NCI-H526 (cell line): ENCODE data around the gene PRXL2B.

Experiments
- DNase-seq, 2 experiments: peaks; one replicate each; lab custom pipeline; 2025; lab: John Stamatoyannopoulos, UW

Gene PRXL2B

DNA sequence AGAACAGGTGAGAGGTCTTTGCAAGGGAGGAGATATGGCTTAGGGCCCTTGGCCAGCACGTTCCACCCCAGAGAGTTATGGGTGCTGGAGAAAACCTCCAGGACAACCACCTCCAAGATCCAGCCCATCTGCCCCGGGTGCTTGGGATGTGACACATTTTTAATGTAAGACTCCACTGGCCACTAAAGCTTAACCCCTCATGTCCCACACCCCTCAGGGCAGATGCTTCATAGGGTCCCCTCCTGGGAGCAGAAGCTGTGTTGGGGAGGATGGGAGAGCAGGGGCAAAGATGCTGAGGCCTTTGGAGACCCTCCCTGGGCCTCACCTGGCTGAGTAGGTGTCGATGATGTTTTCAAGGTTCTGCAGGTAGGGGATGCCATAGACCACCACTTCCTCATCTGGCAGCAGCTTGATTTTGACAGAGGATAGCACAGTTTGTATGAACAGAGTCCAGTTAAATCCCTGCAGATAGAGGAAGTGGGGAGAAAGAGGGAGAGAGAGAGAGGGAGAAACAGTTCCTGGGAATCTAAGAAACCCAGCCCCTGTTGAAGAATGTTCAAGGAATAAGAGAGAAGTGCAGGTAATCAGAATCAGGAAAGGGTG, 11.9 kb downstream of the PRXL2B start:
- no peak for DNase-seq

DNA sequence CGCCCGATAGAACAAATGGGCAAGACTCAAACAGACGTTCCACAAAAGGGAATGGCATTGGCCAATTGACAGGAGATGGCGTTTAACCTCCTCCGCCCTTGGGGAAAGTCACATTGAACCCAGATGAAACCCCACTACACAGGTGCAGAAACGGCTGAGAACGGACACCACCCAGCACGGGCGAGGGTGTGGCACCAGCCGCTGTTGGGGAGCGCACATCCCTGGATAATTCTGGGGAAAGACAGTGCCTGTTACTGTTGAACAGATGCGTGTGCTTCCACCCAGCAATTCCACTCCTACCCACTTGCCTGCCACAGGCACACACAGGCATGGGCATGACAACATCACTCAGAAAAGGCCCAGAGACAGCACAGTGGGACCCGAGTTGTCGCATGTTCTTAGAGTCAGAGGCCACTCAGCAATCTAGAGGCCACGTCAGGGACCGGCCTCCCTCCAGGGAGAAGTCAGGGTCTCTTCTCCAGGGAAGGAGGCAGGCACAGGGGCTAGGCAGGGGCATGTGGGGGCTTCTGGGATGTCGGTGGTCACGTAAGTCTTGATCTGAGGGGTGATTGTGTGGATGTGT, 15.2 kb downstream of the PRXL2B start:
- DNase-seq, result no peak

GRCh38 chr1:2602311-2602835, 15.8 kb downstream of the PRXL2B start:
- no peak for DNase-seq

GRCh38 chr1:2602866-2603520, 16.4 kb downstream of the PRXL2B start:
- DNase-seq, result no peak

DNA sequence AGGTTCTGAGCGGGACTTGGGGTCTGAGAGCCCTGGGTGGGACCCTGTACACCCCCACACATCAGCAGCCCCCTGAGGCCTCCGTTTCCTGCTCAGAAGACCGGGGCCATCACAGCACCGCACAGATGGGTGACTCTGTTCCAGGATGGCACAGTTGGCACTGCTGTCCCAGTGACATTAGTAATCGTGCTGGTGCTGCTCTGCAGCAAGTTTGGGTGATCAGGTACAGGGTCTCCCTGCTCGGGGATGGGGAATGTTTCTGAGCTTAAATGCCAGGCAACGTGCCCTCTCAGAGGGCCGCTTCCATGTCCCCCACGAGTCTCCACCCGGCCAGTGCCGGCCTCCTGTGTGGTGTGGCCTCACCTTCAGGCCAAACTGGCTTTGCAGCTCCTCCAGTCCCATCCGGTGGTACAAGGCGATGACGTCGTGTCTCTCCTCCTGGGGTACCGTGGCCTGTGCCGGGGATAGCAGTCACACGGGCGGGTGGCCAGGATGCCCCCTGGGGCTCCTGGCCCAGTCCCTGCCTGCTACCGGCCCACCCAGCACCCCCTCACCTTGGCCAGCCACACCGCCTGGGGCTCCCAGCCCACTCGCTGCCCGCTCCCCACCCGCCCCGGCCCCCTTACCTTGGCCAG, 17.1 kb downstream of the PRXL2B start:
- DNase-seq, result no peak

- no peak for DNase-seq
Measured at GRCh38 chr1:2604156-2604843, 17.7 kb downstream of the PRXL2B start.

GRCh38 chr1:2604844-2605508, 18.4 kb downstream of the PRXL2B start:
- no peak for DNase-seq

DNA sequence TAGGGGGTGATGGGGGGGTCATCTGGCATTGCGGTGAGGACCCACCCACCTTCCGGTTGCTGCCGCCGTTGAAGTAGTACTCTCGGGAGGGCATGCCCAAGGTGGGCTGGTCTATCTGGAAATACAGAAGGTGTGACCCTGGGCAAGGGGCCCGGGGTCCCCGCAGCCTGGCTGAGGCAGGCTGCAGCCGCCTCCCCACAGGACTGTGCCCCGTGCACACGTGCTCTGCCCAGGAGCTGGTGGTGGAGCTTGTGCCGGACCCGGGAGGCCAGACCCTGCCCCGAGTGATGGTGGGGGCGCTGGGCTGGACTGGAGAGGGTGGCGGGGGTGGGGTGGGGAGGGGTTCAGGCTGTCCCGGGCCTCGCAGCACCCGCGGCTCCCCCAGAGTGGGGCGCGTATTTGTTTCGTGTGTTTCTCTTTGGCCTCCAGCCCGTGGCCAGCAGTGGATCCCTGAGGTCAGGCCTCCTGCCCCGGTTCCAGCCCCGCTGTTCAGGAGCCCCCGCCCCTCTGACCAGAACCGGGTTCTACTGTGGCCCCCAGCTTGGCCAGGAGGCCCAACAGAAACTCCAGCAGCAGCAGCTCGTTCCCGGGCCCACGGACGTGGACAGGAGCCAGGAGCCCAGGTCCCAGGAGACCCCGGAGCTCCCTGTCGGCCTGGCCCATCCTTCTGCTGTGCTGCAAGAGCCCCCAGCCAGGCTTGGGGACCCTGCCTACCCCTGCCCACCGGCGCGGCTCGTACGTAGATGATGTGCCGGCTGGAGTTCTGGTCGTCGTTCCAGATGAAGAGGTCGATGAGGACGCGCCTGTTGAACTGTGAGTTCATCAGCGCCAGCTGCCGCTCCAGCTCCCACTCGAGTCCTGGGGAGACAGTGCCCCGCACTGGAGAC, 19.2 kb downstream of the PRXL2B start:
- DNase-seq, result no peak

GRCh38 chr1:2606396-2606880, 19.9 kb downstream of the PRXL2B start:
- DNase-seq, result no peak

- no peak for DNase-seq
Measured at GRCh38 chr1:2606881-2607621, 20.5 kb downstream of the PRXL2B start.

DNA sequence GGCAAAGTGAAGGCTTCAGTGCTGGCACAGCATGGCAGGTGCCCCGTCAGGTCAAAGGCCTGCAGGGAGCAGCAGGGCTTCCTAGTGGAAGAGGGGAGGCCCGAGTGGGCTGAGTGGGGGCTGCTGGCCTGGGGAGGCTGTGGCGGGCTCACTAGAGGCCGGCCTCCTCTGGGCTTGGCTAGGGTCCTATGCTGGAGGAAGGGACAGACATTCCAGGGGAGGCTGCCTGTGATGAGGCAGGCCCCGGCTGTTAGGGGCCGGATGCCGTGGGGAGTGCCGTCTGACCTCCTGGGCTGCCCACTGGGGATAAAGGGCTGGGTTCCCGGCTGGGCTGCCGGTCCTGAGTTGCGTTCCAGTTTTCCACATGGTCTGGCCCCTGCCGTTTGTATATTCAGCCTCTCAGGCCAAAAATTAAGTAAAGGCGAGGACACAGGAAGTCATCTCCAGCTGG, 21.1 kb downstream of the PRXL2B start:
- no peak for DNase-seq

DNA sequence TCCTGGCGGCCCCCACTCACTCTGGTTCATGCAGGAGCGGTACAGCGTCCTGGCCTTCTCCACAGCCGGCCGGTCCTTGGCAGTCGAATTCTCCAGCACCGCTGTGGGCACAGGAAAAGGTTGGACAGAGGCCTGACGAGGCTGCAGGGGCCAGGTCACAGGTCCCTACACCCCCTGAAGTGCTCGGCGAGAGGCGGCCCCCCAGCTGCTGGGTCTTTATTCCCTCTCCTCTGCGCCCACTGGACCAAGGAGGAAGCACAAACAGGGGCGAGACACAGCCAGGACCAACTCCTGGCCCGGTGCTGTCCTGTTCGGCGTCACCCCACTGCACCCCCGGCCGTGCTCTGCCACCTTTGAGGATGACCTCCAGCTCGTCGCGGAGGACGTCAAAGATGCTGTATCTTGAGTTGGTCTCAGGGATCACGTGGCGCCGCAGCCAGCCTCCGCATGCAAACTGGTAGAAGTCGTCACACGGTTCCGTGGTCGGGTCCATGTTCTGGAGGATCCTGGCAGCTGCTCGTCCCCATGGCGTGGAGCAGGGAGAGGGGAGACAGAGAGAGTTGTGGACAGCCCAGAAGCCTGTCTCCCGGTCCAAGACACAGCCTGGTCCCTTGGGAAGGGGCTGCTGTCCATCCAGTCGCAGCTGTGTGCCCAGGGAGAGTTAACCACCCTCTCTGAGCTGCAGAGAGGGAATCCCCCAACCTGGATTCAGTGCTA, 22.9 kb downstream of the PRXL2B start:
- no peak for DNase-seq

DNA sequence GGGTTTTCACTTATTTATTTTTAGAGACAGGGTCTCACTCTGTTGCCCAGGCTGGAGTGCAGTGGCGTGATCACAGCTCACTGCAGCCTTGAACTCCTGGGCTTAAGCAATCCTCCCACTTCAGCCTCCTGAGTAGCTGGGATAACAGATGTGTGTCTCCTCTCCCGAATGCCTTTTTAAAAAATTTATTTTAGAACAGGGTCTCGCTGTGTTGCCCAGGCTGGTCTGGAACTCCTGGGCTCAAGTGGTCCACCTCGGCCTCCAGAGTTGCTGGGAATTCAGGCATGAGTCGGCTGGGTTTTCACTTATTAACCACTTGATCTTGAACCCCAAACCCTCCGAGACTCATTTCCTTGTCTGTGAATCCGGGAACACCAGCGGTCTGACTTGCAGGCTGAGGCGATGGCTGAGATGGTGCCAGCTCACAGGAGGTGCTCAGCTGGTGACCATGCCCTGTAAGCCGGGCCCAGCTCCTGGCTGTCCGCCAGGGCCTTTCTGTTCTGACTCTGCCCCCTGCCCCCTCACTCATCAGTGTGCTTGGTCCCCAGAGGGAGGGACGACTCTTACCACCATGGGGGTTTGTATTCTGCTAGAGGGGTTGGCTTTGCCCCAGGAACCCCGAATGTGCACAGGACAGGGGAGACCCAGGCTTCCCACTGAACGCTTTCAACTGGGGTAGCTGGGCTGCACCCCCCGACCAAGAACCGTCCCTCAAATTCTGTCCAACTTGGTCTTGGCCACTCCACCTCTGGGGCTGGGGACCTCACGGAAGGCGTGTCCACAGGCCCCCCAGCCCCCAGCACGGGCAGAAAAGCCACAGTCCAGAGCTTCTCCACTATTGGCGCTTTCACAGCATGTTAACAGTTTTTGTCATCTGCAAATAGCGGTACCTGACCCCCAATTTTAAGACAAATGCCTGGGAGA, 23.7 kb downstream of the PRXL2B start:
- DNase-seq, result no peak

DNA sequence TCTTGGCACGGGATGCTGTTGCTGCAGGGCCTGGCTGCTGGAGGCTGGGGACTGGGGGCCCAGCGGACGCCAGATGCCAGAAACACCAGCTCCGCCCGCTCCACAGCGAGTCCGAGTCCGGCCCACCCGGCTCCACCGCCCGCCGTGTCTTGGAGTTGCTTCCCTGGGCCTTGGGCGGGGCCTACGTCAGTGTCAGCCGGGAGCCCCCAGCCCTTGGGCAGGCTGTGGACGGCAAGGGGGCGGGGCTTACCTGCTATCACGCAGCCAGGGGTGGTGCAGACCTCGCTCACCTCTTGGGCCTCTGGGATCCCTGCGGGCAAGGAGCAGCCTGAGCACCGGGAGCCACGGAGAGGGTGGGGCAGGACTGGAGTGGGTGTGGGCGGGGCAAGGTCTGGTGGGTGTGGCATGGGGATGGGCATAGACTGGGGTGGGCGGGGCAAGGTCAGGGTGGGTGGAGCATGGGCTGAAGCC, 24.5 kb downstream of the PRXL2B start:
- DNase-seq, result peak; percentile 36 to 84

GRCh38 chr1:2611621-2612437, 25.3 kb downstream of the PRXL2B start:
- DNase-seq, result no peak

GRCh38 chr1:2612591-2613365, 26.2 kb downstream of the PRXL2B start:
- DNase-seq, result no peak
